Measurements from ENCODE around the gene FBRSL1.
"Not testable (repeated sequence)": the region's sequence is repeated elsewhere in the genome, so short reads cannot be mapped to it uniquely, and the experiment has no call there.

The FBRSL1 gene

GRCh38 chr12:132458846-132459641 is 30.9 kb upstream of the FBRSL1 start:
- TF ChIP-seq, protein P1, sequence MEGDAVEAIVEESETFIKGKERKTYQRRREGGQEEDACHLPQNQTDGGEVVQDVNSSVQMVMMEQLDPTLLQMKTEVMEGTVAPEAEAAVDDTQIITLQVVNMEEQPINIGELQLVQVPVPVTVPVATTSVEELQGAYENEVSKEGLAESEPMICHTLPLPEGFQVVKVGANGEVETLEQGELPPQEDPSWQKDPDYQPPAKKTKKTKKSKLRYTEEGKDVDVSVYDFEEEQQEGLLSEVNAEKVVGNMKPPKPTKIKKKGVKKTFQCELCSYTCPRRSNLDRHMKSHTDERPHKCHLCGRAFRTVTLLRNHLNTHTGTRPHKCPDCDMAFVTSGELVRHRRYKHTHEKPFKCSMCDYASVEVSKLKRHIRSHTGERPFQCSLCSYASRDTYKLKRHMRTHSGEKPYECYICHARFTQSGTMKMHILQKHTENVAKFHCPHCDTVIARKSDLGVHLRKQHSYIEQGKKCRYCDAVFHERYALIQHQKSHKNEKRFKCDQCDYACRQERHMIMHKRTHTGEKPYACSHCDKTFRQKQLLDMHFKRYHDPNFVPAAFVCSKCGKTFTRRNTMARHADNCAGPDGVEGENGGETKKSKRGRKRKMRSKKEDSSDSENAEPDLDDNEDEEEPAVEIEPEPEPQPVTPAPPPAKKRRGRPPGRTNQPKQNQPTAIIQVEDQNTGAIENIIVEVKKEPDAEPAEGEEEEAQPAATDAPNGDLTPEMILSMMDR (IDR thresholded peaks at IDR 0.05; ENCODE audit: borderline replicate concordance, control extremely low read depth, extremely low read depth, insufficient read depth, missing control alignments) = no peak
- no peak for DNase-seq (ENCODE audit: low spot score)
- in situ Hi-C loops (cut with MboI; ENCODE audit: low sequenced_read_pairs, unreplicated experiment) = no loop called here

DNA sequence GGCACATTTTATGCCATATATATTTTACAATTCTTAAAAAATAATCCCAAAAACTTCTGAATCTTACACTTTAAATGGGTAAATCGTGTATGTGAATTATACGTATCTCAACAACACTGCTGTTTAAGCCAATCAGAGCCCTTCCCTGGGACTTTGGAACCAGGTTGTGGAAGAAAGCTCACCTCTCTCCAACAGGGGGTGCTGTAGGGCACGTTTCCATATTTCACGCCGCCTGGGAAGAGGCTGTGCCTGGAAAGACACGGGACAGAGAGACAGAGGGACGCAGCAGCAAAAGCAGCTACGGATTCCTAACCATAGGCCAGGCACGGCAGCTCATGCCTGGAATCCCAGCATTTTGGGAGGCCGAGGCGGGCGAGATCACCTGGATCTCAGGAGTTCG is 29.4 kb upstream of the FBRSL1 start:
- no peak for DNase-seq (ENCODE audit: low spot score)
- TF ChIP-seq, protein P1 (IDR thresholded peaks at IDR 0.05; ENCODE audit: borderline replicate concordance, control extremely low read depth, extremely low read depth, insufficient read depth, missing control alignments) = no peak
- in situ Hi-C loops (cut with MboI; ENCODE audit: low sequenced_read_pairs, unreplicated experiment) = no loop called here

DNA sequence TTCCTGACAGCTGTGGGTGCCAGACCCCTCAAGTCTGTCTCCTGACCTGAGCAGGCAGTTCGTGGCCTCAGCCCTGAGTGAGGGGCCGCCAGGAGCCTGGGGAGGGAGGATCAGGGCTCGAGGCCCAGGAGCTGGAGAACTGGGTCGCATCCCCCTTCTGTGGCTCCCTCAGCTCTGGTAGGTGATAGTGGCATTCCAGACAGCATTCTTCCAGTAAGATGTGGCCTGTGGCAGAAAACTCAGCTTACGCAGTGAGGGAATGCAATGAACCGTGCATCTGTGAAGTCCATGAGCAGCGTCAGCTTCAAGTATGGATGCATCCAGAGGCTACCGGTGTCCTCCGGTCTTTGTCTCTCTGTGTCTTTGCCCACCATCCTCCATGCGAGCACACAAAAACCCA is 28.4 kb upstream of the FBRSL1 start:
- in situ Hi-C loops (cut with MboI; ENCODE audit: low sequenced_read_pairs, unreplicated experiment) = no loop called here
- TF ChIP-seq, protein P1 (IDR thresholded peaks at IDR 0.05; ENCODE audit: borderline replicate concordance, control extremely low read depth, extremely low read depth, insufficient read depth, missing control alignments) = no peak
- no peak for DNase-seq (ENCODE audit: low spot score)

GRCh38 chr12:132462788-132463187 is 27.2 kb upstream of the FBRSL1 start:
- TF ChIP-seq, protein P1 (IDR thresholded peaks at IDR 0.05; ENCODE audit: borderline replicate concordance, control extremely low read depth, extremely low read depth, insufficient read depth, missing control alignments) = no peak
- in situ Hi-C loops (cut with MboI; ENCODE audit: low sequenced_read_pairs, unreplicated experiment) = no loop called here
- no peak for DNase-seq (ENCODE audit: low spot score)

- DNase-seq (ENCODE audit: low spot score); in situ Hi-C loops (cut with MboI; ENCODE audit: low sequenced_read_pairs, unreplicated experiment): not testable (repeated sequence)
Observed at GRCh38 chr12:132463284-132463924, 26.5 kb upstream of the FBRSL1 start.

DNA sequence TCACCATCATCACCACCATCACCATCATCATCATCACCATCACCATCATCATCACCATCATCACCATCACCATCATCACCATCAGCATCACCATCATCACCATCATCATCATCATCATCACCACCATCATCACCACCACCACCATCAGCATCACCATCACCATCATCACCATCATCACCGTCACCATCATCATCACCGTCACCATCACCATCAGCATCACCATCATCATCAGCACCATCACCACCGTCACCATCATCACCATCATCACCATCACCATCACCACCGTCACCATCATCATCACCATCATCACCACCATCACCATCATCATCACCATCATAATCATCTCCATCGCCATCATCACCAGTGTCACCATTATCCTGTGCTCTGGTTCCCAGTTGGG is 25.6 kb upstream of the FBRSL1 start:
- DNase-seq (ENCODE audit: low spot score); in situ Hi-C loops (cut with MboI; ENCODE audit: low sequenced_read_pairs, unreplicated experiment): not testable (repeated sequence)

GRCh38 chr12:132464820-132465219 is 25.1 kb upstream of the FBRSL1 start:
- DNase-seq (ENCODE audit: low spot score) = no peak
- in situ Hi-C loops (cut with MboI; ENCODE audit: low sequenced_read_pairs, unreplicated experiment) = no loop called here
- TF ChIP-seq, protein P1 (IDR thresholded peaks at IDR 0.05; ENCODE audit: borderline replicate concordance, control extremely low read depth, extremely low read depth, insufficient read depth, missing control alignments) = no peak
